ENCODE data around the gene SFMBT2. TPM values are rescaled to one million over a fixed set of nuclear protein-coding genes. Genes with fewer than 3 reads are reported as not detected.
A peak's percentile ranks its signal among the peaks of the same experiment; 100 is the strongest.

SFMBT2 gene
- total and polyA plus RNA-seq, 10 of the 15 experiments (the other 5 are each of a cell fraction or from before 2014, with no cell fraction given): 2.8 to 29.6 (median 15.1) TPM

DNA sequence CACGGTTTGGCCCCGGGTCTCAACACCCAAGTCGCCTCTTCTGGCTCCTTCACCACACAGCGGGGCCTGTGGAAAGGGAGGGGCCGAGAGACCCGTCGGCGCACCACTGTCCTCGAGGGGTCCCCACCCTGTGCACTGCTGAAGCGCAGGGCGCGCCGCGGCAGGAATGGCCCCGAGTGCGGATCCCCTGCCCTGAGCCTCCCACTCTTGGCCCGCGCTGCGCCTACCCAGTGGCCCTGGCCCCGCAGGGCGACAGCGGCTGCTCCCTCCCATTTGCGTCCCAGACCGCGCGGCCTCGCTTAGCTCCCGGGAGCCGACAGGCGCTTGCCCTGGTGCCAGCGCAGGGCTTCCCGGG is 2.1 kb upstream of the SFMBT2 start:
- Histone ChIP-seq H2AFZ (ENCODE audit: control insufficient read depth, low read depth, low read length) (peak overlapping the region; percentile 96), H3K9ac (ENCODE audit: control insufficient read depth, insufficient read depth, low read length) (no peak overlapping the region; the same call in 1 of the 2 replicates), H3K4me1 (ENCODE audit: control insufficient read depth, insufficient read depth, low read length) (peaks cover 21% of the 10 kb centered on the region), H3K27me3 (replicated peaks in 1 of 2; ENCODE audit: control insufficient read depth in 2 of 2, insufficient read depth in 2 of 2, low read length in 1 of 2) (no peaks in the 10 kb centered on the region), H3K4me3 (peak overlapping the region; percentile 100), H3K79me2 (ENCODE audit: control insufficient read depth, insufficient read depth, low read length) (peaks cover 34% of the 10 kb centered on the region), H3K36me3 (ENCODE audit: control insufficient read depth in 2 of 2, insufficient read depth in 2 of 2, low read length in 1 of 2) (no peaks in the 10 kb centered on the region), H3K9me3 (replicated peaks; ENCODE audit: control insufficient read depth, insufficient read depth, low read length) (no peaks in the 10 kb centered on the region), H3K27ac (ENCODE audit: control insufficient read depth, insufficient read depth) (no peak overlapping the region), H4K20me1 (ENCODE audit: control insufficient read depth, insufficient read depth) (no peaks in the 10 kb centered on the region), H3K4me2 (ENCODE audit: control insufficient read depth, insufficient read depth) (peak overlapping the region; percentile 100)
- ChIA-PET SMC1A (ENCODE audit: uncharacterized antibody, unreplicated experiment) (interaction anchor here (1.5 kb wide), 1 partner anchor 492 kb away, joined by 4 read pairs; no protein-coding TSS in a partner anchor), CTCF (no interaction called here), RAD21 (ENCODE audit: unreplicated experiment) (interaction anchor here (0.7 to 3.0 kb wide), 5 partner anchors 24 to 486 kb away, joined by 3 to 12 read pairs (median 3); no protein-coding TSS in a partner anchor), POLR2A (interaction anchor here (0.6 kb wide), 1 partner anchor 16 kb away, joined by 9 read pairs; no protein-coding TSS in a partner anchor)
- 29% methylated on average over 30 of the region's 32 CpGs for WGBS (ENCODE audit: insufficient coverage, insufficient replicate concordance, low lambda C conversion rate, missing lambda C conversion rate)
- ATAC-seq: peak; percentile 1; the same call in 1 of the 3 replicates
- no peak for FAIRE-seq
- no peak for DNase-seq (ENCODE audit: low read depth, low spot score)
- intact Hi-C loops (cut with micrococcal nuclease; ENCODE audit: unreplicated experiment): loop anchor here (5.0 kb wide), 1 partner anchor 109 kb away; no protein-coding TSS in a partner anchor
- in situ Hi-C loops (cut with MboI): loop anchor here (25.0 kb wide), 1 partner anchor 751 kb away; no protein-coding TSS in a partner anchor
- BruUV-seq (replicated peaks): no TSS peak
- TF ChIP-seq NRF1 (conservative IDR thresholded peaks at IDR 0.05; ENCODE audit: low read depth, low read length): no peak
- TF ChIP-seq, protein P1, sequence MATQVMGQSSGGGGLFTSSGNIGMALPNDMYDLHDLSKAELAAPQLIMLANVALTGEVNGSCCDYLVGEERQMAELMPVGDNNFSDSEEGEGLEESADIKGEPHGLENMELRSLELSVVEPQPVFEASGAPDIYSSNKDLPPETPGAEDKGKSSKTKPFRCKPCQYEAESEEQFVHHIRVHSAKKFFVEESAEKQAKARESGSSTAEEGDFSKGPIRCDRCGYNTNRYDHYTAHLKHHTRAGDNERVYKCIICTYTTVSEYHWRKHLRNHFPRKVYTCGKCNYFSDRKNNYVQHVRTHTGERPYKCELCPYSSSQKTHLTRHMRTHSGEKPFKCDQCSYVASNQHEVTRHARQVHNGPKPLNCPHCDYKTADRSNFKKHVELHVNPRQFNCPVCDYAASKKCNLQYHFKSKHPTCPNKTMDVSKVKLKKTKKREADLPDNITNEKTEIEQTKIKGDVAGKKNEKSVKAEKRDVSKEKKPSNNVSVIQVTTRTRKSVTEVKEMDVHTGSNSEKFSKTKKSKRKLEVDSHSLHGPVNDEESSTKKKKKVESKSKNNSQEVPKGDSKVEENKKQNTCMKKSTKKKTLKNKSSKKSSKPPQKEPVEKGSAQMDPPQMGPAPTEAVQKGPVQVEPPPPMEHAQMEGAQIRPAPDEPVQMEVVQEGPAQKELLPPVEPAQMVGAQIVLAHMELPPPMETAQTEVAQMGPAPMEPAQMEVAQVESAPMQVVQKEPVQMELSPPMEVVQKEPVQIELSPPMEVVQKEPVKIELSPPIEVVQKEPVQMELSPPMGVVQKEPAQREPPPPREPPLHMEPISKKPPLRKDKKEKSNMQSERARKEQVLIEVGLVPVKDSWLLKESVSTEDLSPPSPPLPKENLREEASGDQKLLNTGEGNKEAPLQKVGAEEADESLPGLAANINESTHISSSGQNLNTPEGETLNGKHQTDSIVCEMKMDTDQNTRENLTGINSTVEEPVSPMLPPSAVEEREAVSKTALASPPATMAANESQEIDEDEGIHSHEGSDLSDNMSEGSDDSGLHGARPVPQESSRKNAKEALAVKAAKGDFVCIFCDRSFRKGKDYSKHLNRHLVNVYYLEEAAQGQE (IDR thresholded peaks at IDR 0.05; ENCODE audit: low read depth, low read length): no peak
- TF ChIP-seq, protein P2, sequence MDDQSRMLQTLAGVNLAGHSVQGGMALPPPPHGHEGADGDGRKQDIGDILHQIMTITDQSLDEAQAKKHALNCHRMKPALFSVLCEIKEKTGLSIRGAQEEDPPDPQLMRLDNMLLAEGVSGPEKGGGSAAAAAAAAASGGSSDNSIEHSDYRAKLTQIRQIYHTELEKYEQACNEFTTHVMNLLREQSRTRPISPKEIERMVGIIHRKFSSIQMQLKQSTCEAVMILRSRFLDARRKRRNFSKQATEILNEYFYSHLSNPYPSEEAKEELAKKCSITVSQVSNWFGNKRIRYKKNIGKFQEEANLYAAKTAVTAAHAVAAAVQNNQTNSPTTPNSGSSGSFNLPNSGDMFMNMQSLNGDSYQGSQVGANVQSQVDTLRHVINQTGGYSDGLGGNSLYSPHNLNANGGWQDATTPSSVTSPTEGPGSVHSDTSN (IDR thresholded peaks at IDR 0.05; ENCODE audit: insufficient replicate concordance, low read depth, low read length): no peak
- no peak for TF ChIP-seq POLR2AphosphoS2 (IDR thresholded peaks at IDR 0.05; ENCODE audit: low read depth, low read length)
- no peak for TF ChIP-seq ETV6 (conservative IDR thresholded peaks at IDR 0.05 in 1 of 2, IDR thresholded peaks at IDR 0.05 in 1 of 2; ENCODE audit: borderline replicate concordance in 1 of 2, low read depth in 1 of 2)
- TF ChIP-seq JUND (IDR thresholded peaks at IDR 0.05; ENCODE audit: low read depth, low read length): no peak
- TF ChIP-seq FOXK2 (IDR thresholded peaks at IDR 0.05): no peak
- TF ChIP-seq SMAD1 (IDR thresholded peaks at IDR 0.05; ENCODE audit: low read depth, partially characterized antibody): no peak
- no peak for TF ChIP-seq CREM (IDR thresholded peaks at IDR 0.05; ENCODE audit: low read depth)
- TF ChIP-seq BCL11A (IDR thresholded peaks at IDR 0.05; ENCODE audit: low read depth, low read length): no peak
- no peak for TF ChIP-seq CBX3 (IDR thresholded peaks at IDR 0.05; ENCODE audit: borderline replicate concordance, low read depth)
- no peak for TF ChIP-seq TCF12 (IDR thresholded peaks at IDR 0.05; ENCODE audit: low read depth, low read length)
- no peak for TF ChIP-seq GATAD2B (conservative IDR thresholded peaks at IDR 0.05; ENCODE audit: low read depth)
- TF ChIP-seq, protein P3, sequence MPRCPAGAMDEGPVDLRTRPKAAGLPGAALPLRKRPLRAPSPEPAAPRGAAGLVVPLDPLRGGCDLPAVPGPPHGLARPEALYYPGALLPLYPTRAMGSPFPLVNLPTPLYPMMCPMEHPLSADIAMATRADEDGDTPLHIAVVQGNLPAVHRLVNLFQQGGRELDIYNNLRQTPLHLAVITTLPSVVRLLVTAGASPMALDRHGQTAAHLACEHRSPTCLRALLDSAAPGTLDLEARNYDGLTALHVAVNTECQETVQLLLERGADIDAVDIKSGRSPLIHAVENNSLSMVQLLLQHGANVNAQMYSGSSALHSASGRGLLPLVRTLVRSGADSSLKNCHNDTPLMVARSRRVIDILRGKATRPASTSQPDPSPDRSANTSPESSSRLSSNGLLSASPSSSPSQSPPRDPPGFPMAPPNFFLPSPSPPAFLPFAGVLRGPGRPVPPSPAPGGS (IDR thresholded peaks at IDR 0.05; ENCODE audit: borderline replicate concordance, insufficient read depth, low read depth, low read length, poor library complexity, severe bottlenecking): no peak
